GM19193 (cell line): ENCODE data around the gene CRTAC1.

Source experiments
- POLR2A ChIP-seq: IDR thresholded peaks from 4 replicates; pipeline ENCODE4 v1.6.1; 2011; ENCODE audit not compliant: insufficient read depth, insufficient read length; ENCODE audit errors: extremely low read depth

CRTAC1 gene

DNA sequence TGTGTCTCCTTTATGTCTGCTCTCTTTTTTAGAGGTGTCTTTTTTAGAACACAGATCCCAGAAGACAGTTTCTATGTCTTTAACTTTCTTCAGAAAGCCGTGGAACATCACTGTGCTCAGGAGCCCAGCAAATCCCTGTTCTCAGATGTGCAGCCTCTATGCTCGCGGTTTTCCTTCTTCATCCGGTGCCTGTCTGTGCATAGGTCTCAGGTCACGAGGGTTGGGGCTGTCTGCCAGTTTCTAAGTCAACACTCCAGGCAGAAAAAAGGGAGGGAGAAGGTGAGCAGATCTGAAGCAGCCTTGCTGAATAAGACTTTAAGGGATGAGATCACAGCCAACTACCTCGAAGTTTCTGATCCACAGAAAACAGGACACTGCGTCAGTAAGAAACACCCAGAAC lies 68.5 kb downstream of the CRTAC1 start:
- TF ChIP-seq POLR2A = no peak

DNA sequence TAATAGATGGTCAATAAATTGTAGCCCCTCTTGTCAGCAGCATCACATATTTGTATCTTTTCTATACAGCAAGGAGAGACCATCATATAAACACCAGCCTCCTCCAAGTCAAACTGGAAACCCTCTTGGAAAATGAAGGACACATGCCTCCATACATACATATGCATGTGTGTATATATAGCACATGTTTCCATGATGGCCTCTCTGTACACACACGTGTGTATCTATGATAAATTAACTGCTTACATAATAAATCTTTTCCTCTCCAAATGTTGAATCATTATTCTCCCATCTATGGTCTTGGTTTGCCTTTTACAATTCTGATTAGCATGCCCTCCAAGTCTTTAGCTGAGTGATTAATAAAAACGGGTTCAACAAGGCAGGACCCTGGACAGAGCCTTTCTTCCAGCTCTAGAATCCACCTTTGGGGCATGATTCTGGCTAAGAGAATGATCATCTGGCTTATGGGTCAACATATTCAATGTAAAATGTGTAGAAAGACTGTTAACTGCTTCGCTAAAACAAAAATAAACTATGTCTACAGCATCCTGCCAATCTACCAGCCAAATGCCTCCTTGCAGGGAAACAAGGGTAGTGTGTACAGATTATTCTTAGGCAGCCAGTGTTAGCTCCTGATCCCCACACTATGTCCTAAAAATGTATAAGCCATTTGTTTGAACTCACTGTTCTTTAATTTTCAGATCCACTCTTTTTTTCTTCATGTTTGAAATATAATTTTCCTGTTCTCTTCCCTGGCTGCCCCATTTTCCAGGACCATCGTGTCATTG lies 70.0 kb downstream of the CRTAC1 start:
- no peak for TF ChIP-seq POLR2A

DNA sequence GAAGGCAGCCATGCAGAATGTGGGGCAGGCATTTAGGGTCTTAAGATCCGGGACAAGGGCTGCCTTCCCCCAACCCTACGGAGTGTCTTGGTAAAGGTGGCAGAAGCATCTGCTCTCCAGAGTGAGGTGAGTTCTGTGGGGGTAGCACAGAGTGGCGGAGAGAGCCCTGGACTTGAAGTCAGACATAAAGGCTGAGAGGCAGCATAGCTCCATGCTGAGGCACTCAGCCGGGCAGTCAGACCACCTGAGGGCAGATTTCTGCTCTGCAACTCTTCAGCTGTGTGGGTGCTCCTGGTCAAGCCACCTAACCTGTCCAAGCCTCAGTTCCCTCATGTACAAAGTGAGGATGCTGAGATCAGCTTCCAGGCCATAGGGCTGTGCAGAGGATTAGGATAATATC lies 81.0 kb downstream of the CRTAC1 start:
- TF ChIP-seq POLR2A = no peak

DNA sequence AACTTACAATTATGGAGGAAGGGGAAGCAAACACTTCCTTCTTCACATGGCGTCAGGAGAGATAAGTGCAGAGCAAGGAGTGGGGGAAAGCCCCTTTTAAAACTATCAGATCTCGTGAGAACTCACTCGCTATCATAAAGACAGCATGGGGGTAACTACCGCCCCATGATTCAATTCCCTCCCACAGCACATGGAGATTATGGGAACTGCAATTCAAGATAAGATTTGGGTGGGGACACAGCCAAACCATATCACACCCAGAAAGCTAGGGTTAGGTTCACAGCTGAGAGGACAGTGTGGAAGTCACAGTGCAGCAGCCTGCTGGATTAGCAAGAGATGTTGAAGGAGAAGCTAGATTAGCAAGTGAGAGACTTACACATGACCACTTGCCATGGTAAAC lies 81.6 kb downstream of the CRTAC1 start:
- TF ChIP-seq POLR2A = no peak

DNA sequence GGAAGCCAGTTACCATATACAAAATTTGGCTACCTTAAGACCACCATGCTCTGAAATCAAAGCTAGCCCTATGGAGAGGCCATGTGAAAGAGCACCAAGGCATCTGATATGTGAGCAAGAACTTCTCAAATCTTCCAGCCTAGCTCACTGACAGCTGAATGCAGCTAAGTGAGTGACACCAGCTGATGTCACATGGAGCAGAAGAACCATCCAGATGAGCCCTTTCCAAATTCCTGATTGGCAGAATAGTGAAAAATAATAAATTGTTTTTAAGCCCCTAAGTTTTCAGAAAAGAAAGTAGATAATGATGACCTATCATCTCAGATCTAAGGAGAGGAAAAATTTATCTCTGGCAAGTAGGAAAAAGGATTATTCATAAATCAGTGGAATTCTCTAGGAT lies 85.6 kb downstream of the CRTAC1 start:
- no peak for TF ChIP-seq POLR2A

DNA sequence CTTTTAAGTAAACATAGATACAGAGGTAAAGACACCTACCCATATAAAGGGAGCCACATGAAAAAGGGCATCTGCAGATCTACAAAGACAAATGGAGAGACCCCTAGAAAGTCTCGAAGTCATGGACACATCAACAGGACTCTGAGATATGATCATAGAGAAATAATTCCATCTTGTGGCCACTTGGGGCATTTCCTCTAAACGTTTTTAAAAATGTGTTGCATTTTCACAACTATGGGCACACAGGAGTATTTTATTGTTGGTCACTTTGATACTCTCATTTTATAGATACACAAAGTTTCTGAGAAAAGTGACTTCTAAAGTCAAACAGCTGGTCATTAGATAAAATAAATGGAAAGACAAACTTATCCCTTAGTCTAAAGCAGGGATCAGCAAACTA lies 87.1 kb downstream of the CRTAC1 start:
- no peak for TF ChIP-seq POLR2A

DNA sequence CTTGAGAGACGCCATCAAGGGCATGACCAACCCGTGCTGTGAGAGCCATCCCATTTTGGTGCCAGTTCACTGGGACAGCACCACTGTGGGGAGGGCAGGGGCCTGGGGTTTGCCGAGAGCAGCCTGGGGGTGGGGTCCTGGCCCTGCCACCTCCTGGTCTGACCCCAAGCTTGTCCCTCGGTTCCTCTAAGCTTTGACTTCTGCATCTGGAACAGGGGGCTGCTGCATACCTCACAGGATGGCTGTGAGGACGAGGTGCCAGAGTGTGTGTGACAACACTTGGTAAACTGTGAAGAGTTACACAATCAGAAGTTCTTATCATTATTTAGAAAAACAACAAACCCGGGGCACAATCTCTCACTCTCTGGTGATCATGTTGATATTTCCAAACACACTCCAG lies 89.9 kb downstream of the CRTAC1 start:
- no peak for TF ChIP-seq POLR2A

DNA sequence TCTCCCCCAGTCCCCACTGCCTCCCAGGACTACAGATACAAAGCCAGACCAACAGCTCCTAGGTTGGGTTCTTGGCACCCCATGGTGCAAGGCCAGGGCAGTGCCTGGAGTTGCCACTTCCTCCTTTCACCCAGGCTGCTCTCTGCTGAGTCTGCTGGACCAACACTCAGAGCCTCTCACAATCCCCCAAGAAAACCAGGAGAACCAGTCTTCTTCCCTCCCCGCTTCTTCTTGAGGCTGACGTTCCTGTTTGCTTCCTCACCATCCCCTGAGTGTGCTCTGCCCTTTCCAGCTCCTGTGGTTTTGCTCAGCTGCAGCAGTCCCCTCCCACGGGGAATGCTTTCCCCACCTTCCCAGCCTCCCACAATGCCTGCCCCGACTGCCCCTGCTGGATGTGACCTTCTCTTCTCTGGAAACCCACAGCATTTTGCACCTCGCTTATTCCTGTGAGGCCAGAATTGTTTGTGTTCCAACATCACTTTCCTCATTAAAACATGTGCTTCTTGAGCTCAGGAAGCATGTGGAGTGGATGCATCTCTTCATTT lies 90.9 kb downstream of the CRTAC1 start:
- TF ChIP-seq POLR2A = no peak

DNA sequence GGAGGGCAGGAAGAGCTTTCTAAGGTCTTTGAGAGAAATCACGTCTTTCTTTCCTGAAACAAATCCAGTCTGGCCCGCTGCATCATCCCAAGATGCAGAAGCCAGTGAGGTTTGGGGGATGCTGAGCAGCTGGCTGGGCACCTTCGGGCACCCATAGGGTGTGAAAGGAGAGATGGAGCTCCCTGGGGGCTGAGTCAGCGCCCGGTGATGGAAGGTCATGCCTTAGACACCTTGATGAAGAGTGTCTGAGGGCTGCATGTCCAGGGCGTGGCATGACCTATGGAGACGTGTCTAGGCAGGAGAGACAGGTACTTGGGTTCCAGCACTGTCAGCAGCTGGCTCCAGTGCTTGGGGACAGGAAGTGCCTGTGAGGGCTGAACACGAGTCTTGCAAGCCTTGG lies 92.5 kb downstream of the CRTAC1 start:
- no peak for TF ChIP-seq POLR2A

DNA sequence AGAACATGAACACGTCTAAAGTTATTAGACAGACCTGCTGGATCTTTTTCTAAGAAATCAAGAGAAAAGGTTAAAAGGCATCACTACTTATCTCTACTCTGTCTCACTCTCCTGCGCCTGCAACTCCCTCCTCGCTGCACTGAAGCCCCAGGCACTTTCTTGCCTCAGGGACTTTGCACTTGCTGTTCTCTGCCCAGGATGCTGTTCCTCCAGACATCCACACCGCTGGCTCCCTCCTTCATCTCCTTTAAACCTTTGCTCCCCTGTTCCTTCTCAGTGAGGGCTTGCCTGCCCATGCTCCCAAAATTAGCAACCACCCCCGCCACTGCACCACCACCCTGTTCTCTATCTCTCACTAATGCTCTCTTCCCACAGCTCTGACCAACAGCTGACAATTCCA lies 93.4 kb downstream of the CRTAC1 start:
- TF ChIP-seq POLR2A = no peak

DNA sequence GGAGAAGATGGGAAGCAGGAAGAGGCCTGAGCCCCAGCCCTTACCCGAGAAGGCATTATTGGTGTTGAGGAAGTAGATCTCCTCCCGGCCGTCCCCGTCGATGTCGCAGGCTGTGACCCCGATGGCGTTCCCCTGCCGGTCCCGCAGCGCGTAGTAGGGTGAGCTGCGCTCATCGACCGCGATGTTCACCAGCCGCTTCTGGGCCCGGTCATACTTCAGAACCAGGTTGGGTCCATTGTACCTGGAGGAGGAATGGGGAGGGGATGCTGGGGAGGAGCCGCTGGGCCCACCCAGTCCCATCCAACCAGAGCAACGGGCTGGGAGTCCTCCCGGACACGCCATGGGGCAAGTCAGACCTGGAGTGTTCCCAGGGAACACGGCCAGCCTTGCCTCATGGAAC lies 94.3 kb downstream of the CRTAC1 start:
- no peak for TF ChIP-seq POLR2A

DNA sequence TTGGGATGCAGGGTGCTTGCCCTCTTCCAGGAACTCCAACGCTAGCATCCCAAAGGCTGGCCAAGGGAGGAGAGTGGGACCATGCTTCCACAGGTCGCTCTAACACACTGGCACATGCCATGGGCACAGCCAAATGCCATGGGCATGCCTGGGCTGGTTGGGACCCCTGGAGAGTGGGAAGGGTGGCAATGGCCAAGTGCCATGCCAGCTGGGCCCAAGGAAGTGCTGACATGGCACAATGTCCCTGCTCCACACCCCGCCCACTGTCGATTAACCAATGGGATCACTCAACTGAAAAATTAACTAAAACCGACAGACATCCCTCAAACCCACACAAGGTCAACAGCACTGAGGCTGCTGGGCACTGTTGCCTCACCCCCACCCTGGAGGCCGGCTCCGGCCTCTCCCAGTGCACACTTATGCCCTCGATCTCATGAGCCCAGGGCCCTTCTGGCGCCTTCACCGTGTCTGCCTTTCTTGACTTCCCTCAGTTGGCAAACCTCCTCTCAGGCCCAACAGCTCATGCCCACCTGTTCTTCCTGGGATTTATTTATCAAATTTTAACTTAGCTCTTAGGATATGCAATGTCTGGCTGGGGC lies 97.4 kb downstream of the CRTAC1 start:
- no peak for TF ChIP-seq POLR2A

DNA sequence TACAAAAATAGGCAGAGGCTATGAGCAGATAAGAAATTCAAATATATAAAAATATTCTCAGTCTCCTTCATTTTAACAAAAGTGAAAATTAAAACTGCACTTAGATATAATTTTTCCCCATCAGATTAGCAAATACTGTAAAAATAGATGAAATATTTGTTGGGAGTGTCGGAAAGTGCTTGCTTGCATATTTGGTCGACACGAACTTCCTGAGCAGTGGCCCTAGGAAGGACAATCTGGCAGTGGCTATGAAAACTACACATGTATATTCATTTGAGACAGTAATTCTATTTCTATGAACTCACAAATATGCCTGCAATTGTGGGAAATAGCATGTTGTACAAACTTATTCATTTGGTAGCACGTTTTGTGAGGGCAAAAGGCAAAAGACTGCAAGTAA lies 99.4 kb downstream of the CRTAC1 start:
- TF ChIP-seq POLR2A = no peak

DNA sequence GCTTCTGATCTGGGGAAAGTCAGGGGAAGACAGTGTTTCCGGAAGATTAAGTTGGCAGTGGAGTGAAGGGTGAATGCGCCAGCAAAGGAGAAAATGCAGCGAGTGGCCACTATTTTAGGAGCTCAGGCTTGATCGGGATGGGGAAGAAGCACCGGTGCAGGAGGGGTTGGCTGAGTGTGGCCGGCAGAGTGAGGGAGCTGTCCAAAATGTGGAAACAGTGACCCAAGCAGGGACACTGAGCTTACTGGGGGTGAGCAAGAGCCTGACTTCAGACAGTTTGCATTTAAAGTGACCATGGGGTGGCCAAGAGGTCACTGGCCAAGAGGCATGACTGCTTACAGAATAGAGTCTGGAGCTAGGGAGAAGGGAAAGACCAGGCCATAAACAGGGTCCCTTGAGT lies 101.5 kb downstream of the CRTAC1 start:
- TF ChIP-seq POLR2A = no peak

DNA sequence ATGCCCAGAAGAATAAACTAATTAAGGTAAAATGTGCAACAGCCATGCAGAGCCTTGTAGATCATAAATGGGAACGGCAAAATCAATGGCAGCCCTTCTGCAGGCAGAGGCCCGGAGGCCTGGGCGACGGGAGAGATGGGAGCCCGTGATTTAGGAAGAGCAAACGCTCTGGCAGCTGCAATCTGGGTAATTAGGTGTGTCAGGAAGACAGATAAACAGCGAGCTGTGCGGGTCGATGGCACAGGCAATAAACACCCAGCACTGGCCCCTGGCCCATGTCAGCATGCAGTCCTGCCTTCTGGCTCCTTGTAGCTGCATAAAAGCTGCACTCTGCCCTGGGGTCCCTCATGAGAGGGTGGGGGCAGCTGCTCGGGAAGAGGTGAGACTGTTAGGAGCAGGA lies 102.8 kb downstream of the CRTAC1 start:
- TF ChIP-seq POLR2A = no peak

DNA sequence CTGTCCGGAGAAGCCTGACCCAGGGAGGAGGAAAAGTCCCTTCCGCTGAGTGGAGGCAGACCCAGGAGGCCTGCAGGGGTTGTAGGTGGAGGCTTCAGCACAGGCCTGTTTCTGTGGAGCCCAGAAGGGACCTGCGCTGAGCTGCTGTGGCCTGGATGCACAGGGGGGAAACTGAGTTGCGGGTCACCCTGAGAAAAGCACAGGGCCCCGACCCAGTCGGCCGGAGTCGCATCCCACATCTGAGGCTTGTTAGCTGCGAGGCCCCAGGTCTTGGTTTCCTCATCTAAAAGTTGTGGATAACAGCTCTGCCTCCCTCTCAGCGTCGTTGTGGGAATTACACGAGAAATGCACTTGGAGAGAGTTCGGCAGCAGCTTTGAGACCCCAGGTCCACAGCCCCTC lies 104.4 kb downstream of the CRTAC1 start:
- no peak for TF ChIP-seq POLR2A
